HepG2 (cell line): Measurements from ENCODE around the gene CHMP5. TPM values are rescaled to one million over a fixed set of nuclear protein-coding genes. Genes with fewer than 3 reads are reported as not detected.
A peak's percentile ranks its signal among the peaks of the same experiment; 100 is the strongest.

ENCODE experiments used
- BHLHE40 ChIP-seq: IDR thresholded peaks from 2 replicates; pipeline ENCODE4 v1.6.1; 2011; ENCODE audit warnings: low read length, improper control_type of control experiment
- BRCA1 ChIP-seq: sonication (generic); formaldehyde crosslinking; IDR thresholded peaks from 2 replicates; pipeline ENCODE4 v1.4.0; 2020; ENCODE audit warnings: missing genetic modification reagents
- CBFB ChIP-seq: sonication (generic); formaldehyde crosslinking; IDR thresholded peaks from 2 replicates; pipeline ENCODE4 v1.4.0; 2020; ENCODE audit warnings: missing genetic modification reagents
- CSRNP2 ChIP-seq: sonication (generic); formaldehyde crosslinking; conservative IDR thresholded peaks from 2 replicates; pipeline ENCODE4 v1.8.0; 2022; ENCODE audit warnings: low read depth, missing genetic modification reagents
- LCORL ChIP-seq, 2 experiments: fragments of 450-650 bp in 1 of 2; sonication (generic) in 1 of 2; formaldehyde crosslinking in 1 of 2; IDR thresholded peaks; 2 replicates each; pipeline versions ENCODE4 v1.5.0 to v1.6.1; 2017 to 2020; ENCODE audit warnings: antibody characterized with exemption in 1 of 2, missing genetic modification reagents in 1 of 2
- MAF1 ChIP-seq: sonication (generic); formaldehyde crosslinking; IDR thresholded peaks from 2 replicates; pipeline ENCODE4 v1.5.0; 2020; ENCODE audit warnings: missing genetic modification reagents, borderline replicate concordance
- NFKB2 ChIP-seq: sonication (generic); formaldehyde crosslinking; IDR thresholded peaks from 2 replicates; pipeline ENCODE4 v1.4.0; 2020; ENCODE audit warnings: missing genetic modification reagents, borderline replicate concordance
- PLSCR1 ChIP-seq: sonication (generic); formaldehyde crosslinking; IDR thresholded peaks from 2 replicates; pipeline ENCODE4 v1.5.0; 2020; ENCODE audit warnings: missing genetic modification reagents, mild to moderate bottlenecking, borderline replicate concordance
- SAFB2 ChIP-seq: sonication (generic); formaldehyde crosslinking; IDR thresholded peaks from 2 replicates; pipeline ENCODE4 v1.5.1; 2020; ENCODE audit warnings: missing genetic modification reagents, low read depth, mild to moderate bottlenecking, borderline replicate concordance
- SOX6 ChIP-seq, 2 experiments: fragments of 450-650 bp in 1 of 2; sonication (generic) in 1 of 2; formaldehyde crosslinking in 1 of 2; IDR thresholded peaks; 2 replicates each; pipeline versions ENCODE4 v1.4.0 to v1.6.1; 2017 to 2020; ENCODE audit warnings: antibody characterized with exemption in 1 of 2, mild to moderate bottlenecking in 1 of 2, missing genetic modification reagents in 1 of 2
- TGIF2 ChIP-seq: IDR thresholded peaks from 2 replicates; pipeline ENCODE4 v1.6.1; 2016; ENCODE audit warnings: control low read depth, missing compliant biosample characterization
- ZNF260 ChIP-seq: sonication (generic); formaldehyde crosslinking; IDR thresholded peaks from 2 replicates; pipeline ENCODE4 v1.4.0; 2020; ENCODE audit warnings: missing genetic modification reagents, low read depth, mild to moderate bottlenecking, borderline replicate concordance
- ZNF296 ChIP-seq: sonication (generic); formaldehyde crosslinking; conservative IDR thresholded peaks from 2 replicates; pipeline ENCODE4 v1.5.0; 2020; ENCODE audit warnings: mild to moderate bottlenecking, missing genetic modification reagents
- ZNF496 ChIP-seq: sonication (generic); formaldehyde crosslinking; IDR thresholded peaks from 2 replicates; pipeline ENCODE4 v1.8.1; 2023; ENCODE audit warnings: mild to moderate bottlenecking, moderate library complexity, missing genetic modification reagents; ENCODE audit not compliant: insufficient replicate concordance
- ZNF567 ChIP-seq: sonication (generic); formaldehyde crosslinking; IDR thresholded peaks from 2 replicates; pipeline ENCODE4 v1.8.1; 2023; ENCODE audit warnings: mild to moderate bottlenecking, missing genetic modification reagents, borderline replicate concordance
- ZNF580 ChIP-seq: IDR thresholded peaks from 2 replicates; pipeline ENCODE4 v1.6.1; 2016; ENCODE audit warnings: low read depth, borderline replicate concordance
- ZNF781 ChIP-seq: sonication (generic); formaldehyde crosslinking; IDR thresholded peaks from 2 replicates; pipeline ENCODE4 v1.5.1; 2020; ENCODE audit warnings: borderline replicate concordance, mild to moderate bottlenecking, missing genetic modification reagents; ENCODE audit errors: not compliant biosample characterization
- polyA plus RNA-seq, 8 experiments: library from polyadenylated mRNA; depleted of rRNA in 3 of 8; stranded (reverse) in 7 of 8; unstranded in 1 of 8; fragments of >200 nt; fragmentation: Illumina TruSeq in 4 of 8; extraction: Trizol in 4 of 8; gene quantifications; 2 replicates each; pipeline versions ENCODE4 v1.2.1 to v1.2.3, GENCODE V29; 2011 to 2016; ENCODE audit warnings: low read depth in 4 of 8, missing spikeins in 1 of 8, mixed read lengths in 1 of 8; ENCODE audit not compliant: insufficient read depth in 1 of 8
- total RNA-seq, 5 experiments: library from RNA; depleted of rRNA; stranded (reverse); fragments of >200 nt; fragmentation: Illumina TruSeq; extraction: Trizol; gene quantifications; 2 replicates each; pipeline ENCODE4 v1.2.3, GENCODE V29; 2016; ENCODE audit warnings: low read depth in 1 of 5
- TF ChIP-seq, protein P1 (sequence below): sonication (generic); formaldehyde crosslinking; IDR thresholded peaks from 2 replicates; pipeline ENCODE4 v1.4.0; 2020; ENCODE audit warnings: mild to moderate bottlenecking, missing genetic modification reagents

CHMP5 gene
- total and polyA plus RNA-seq, 2 of the 13 experiments (the other 11 are each of a cell fraction or from before 2014, with no cell fraction given), result 46.0 to 57.3 TPM

DNA sequence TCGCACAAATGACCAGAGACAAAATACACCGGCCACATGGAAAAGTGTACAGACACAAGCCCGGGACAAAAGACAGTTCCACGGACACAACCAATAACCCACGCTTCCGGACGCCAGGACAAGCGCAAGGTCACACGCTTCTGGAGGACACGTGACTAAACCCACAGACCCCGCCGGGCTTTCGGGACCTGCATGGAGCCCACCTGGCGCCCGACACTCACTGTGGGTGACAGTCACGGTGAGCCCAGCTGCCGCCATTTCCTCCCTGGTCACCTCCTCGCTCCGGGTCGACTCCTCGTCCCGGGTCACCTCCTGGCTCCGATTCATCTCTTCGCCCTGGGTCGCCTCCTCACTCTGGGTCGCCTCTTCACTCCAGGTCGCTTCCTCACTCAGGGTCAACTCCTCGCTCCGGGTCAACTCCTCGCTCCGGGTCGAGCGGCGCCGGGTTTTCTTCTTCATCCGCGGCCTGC, 811 bp upstream of the CHMP5 start (continued):
- TF ChIP-seq MAF1 (CRISPR knock-in tag) (peak; percentile 41; the same call in 1 of the 2 replicates), SAFB2 (CRISPR knock-in tag) (no peak), ZNF580 (CRISPR knock-in tag) (peak; percentile 11; the same call in 1 of the 2 replicates), ZNF260 (CRISPR knock-in tag) (no peak), ZNF781 (CRISPR knock-in tag) (no peak), ZNF567 (CRISPR knock-in tag) (0 out of 2 replicates have a peak, but pooled peaks have one; percentile 40), BHLHE40 (no peak), TGIF2 (CRISPR knock-in tag) (no peak), ZNF496 (CRISPR knock-in tag) (no peak), CSRNP2 (CRISPR knock-in tag) (no peak), LCORL (IDR thresholded peaks at IDR 0.05) (no peak), LCORL (CRISPR knock-in tag; IDR thresholded peaks at IDR 0.05) (no peak), SOX6 (IDR thresholded peaks at IDR 0.05) (no peak), SOX6 (CRISPR knock-in tag; IDR thresholded peaks at IDR 0.05) (no peak), CBFB (CRISPR knock-in tag) (no peak), BRCA1 (CRISPR knock-in tag) (0 out of 2 replicates have a peak, but pooled peaks have one; percentile 71), ZNF296 (CRISPR knock-in tag) (no peak), NFKB2 (CRISPR knock-in tag) (0 out of 2 replicates have a peak, but pooled peaks have one; percentile 59), PLSCR1 (CRISPR knock-in tag) (no peak)
- TF ChIP-seq, protein P1, sequence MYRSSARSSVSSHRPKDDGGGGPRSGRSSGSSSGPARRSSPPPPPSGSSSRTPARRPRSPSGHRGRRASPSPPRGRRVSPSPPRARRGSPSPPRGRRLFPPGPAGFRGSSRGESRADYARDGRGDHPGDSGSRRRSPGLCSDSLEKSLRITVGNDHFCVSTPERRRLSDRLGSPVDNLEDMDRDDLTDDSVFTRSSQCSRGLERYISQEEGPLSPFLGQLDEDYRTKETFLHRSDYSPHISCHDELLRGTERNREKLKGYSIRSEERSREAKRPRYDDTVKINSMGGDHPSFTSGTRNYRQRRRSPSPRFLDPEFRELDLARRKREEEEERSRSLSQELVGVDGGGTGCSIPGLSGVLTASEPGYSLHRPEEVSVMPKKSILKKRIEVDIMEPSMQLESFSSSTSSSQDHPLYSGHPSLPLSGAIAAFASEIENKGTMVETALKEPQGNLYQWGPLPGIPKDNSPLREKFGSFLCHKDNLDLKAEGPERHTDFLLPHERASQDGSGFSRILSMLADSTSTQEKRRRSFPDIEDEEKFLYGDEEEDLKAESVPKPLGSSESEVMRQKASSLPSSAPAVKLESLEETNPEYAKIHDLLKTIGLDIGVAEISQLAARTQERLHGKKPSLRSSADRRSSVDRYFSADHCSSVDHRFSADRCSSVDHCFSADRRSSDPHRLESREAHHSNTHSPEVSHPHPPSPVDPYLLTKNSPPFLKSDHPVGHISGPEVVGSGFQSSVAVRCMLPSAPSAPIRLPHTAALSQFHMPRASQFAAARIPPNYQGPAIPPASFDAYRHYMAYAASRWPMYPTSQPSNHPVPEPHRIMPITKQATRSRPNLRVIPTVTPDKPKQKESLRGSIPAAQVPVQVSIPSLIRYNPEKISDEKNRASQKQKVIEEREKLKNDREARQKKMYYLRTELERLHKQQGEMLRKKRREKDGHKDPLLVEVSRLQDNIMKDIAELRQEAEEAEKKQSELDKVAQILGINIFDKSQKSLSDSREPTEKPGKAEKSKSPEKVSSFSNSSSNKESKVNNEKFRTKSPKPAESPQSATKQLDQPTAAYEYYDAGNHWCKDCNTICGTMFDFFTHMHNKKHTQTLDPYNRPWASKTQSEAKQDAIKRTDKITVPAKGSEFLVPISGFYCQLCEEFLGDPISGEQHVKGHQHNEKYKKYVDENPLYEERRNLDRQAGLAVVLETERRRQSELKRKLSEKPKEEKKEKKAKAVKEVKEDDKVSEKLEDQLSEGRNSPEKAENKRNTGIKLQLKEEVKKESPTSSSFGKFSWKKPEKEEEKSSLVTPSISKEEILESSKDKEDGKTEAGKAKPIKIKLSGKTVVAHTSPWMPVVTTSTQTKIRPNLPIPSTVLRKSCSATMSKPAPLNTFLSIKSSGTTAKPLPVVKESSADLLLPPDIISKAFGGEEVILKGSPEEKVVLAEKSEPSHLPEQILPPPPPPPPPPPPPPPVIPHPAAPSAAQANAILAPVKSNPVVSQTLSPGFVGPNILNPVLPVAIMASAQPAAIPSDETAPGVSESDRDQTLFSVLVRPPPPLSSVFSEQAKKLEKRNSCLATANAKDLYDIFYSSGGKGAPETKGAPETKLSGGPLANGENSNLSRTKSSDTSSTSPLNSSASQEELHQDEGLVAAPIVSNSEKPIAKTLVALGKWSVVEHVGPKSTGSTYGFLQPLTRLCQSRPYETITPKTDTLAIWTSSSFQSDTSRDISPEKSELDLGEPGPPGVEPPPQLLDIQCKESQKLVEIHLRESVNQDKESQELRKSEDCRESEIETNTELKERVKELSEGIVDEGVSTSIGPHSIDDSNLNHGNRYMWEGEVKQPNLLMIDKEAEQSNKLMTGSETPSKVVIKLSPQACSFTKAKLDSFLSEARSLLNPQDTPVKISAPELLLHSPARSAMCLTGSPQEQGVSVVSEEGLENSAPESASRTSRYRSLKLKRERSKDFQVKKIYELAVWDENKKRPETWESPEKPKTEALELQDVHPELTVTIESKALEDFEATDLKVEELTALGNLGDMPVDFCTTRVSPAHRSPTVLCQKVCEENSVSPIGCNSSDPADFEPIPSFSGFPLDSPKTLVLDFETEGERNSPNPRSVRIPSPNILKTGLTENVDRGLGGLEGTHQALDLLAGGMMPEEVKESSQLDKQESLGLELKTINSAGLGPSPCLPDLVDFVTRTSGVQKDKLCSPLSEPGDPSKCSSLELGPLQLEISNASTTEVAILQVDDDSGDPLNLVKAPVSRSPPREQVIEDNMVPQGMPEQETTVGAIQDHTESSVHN (CRISPR knock-in tag), result no peak
